Stimulated activated CD8-positive, alpha-beta memory T cell treated with anti-CD3 and anti-CD28 coated beads, Interleukin-7, amount 100 ng/mL, for 4 hours (primary cell): Measurements from ENCODE around the gene SLC9A1.
"Not testable (repeated sequence)": the region's sequence is repeated elsewhere in the genome, so short reads cannot be mapped to it uniquely, and the experiment has no call there.

Experiments used
- DNase-seq, 2 donors: peaks; one replicate each; pipeline ENCODE4 v3.0.0-alpha.2; 2020; ENCODE audit warnings: low read depth in 2 of 2

The SLC9A1 gene

GRCh38 chr1:27154991-27155781, at the start of gene SLC9A1:
SLC9A1 (minus strand) TSS chr1:27155125; CDS start chr1:27154334, 791 bp downstream.
- DNase-seq: peak; percentile 87

GRCh38 chr1:27203946-27204345, 49.0 kb upstream of the SLC9A1 start:
- DNase-seq: no peak

- DNase-seq: no peak
Observed at GRCh38 chr1:27201295-27201694, 46.4 kb upstream of the SLC9A1 start.

GRCh38 chr1:27193194-27193593, 38.3 kb upstream of the SLC9A1 start:
- no peak for DNase-seq

GRCh38 chr1:27192039-27192529, 37.2 kb upstream of the SLC9A1 start:
- DNase-seq: no peak

- DNase-seq: not testable (repeated sequence)
Observed at GRCh38 chr1:27184665-27185064, 29.7 kb upstream of the SLC9A1 start.

GRCh38 chr1:27179979-27180378, 25.1 kb upstream of the SLC9A1 start:
- DNase-seq: no peak

- DNase-seq: no peak
Observed at GRCh38 chr1:27179379-27179778, 24.5 kb upstream of the SLC9A1 start.

GRCh38 chr1:27176954-27177353, 22.0 kb upstream of the SLC9A1 start:
- DNase-seq: no peak

- DNase-seq: no peak
Observed at GRCh38 chr1:27176323-27176722, 21.4 kb upstream of the SLC9A1 start.

GRCh38 chr1:27172992-27173391, 18.1 kb upstream of the SLC9A1 start:
- not testable (repeated sequence) for DNase-seq

GRCh38 chr1:27166929-27167328, 12.0 kb upstream of the SLC9A1 start:
- no peak for DNase-seq

- no peak for DNase-seq
Observed at GRCh38 chr1:27166351-27166802, 11.5 kb upstream of the SLC9A1 start.

GRCh38 chr1:27163093-27163492, 8.2 kb upstream of the SLC9A1 start:
- no peak for DNase-seq

GRCh38 chr1:27162090-27162489, 7.2 kb upstream of the SLC9A1 start:
- no peak for DNase-seq

GRCh38 chr1:27161594-27161993, 6.7 kb upstream of the SLC9A1 start:
- DNase-seq: no peak

- DNase-seq: no peak
Observed at GRCh38 chr1:27157194-27157593, 2.3 kb upstream of the SLC9A1 start.

GRCh38 chr1:27154469-27154990, 395 bp downstream of the SLC9A1 start:
- DNase-seq: no peak

GRCh38 chr1:27153927-27154358, 982 bp downstream of the SLC9A1 start:
- DNase-seq: no peak

- DNase-seq: no peak
Observed at GRCh38 chr1:27153549-27153886, 1.4 kb downstream of the SLC9A1 start.

GRCh38 chr1:27152829-27153548, 1.9 kb downstream of the SLC9A1 start:
- DNase-seq: no peak

GRCh38 chr1:27152004-27152828, 2.7 kb downstream of the SLC9A1 start:
- DNase-seq: no peak
